Measurements from ENCODE around the gene CPNE2.
"Not testable (repeated sequence)": the region's sequence is repeated elsewhere in the genome, so short reads cannot be mapped to it uniquely, and the experiment has no call there.

Gene CPNE2

DNA sequence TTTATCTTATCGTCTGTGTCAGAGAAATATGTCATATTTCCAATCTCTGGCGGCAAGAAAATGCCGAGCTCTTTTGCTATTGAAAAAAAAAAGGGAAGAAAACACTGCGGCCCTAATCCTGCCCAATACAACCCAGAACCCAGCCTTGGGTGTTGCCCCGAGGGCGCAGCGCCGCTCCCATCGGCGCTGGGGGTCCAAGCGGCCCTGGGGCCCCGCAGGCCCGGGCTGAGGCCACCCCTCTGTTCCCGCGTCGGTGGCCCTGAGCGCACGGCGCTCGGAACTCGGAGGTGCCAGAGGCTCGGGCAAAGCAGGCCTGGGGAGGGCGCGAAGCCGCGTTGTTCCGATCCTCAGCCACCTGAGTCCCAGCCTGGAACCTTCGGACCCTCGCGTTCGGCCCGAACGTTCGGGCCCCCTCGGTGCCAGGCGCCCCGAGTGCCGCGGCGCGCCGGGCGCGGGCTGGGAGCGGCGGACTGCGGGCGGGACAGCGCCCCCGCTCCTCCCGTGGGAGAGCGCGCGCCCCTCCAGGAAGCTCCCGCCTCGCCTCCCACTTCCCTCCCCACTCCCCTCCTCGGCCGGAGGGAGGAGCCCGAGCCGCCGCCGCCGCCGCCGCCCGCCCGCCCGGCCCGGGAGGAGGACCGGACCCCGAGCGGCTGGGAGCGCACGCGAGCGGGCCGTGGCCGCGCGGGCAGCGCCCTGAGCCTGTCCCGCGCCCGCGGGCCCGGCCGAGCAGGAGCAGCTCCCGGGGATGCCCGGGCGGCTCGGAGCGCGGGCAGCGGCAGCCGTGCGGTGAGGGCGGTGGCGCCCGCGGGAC, at the start of gene CPNE2:
Gene CPNE2, plus strand, starts transcription at position 609 of the 811 bp plus-strand sequence. CDS start 18,160 bp downstream, outside the sequence.
- peak in 1 of 2 experiments; percentile 68 for DNase-seq

DNA sequence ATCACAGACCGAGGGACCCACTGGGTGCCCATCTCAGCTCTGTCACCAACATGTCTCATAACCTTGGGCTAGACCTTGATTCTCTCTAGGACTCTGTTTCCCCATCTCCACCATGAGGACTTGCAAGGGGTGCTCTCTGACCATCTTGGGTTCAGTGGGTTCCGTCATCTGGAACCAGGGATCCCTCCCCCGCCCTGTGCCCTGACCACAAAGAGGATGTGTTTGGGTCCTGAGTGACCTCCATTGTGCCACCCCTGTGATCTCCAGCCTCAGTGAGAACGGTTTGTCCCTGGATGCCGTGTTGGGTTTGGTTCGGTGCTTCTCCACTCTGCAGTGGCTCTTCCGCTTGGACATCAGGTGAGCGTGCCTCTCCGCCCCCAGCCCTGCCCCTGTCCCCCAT, 49.1 kb upstream of the CPNE2 start:
- no peak for DNase-seq

DNA sequence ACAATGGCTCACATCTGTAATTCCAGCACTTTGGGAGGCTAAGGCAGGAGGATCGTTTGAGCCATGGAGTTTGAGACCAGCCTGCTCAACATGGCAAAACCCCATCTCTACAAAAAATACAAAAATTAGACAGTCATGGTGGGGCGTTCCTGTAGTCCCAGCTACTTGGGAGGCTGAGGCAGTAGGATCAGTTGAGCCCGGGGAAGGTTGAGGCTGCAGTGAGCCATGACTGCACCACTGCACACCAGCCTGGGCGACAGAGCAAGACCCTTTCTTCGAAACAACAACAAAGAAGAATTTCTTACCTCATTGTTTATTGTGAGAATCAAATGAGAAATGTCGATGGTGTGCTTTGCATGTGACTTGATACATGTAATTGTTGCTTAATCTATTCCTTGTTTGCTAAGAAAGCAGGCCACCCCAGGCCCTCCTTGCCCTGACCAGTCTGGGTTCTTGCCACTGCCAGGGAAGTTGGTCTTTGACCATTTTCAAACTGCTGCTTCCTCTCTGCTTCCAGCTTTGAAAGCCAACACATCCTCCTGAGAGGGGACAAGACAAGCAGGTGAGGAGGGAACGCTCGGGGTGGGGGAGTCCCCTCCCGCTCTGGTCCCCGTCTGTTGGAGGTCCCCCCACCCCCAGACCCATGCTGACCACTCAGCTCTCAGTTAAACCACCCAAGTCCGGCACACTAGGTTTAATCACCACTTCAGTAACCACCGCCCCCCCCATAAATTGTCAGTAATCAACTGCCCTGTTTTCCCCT, 47.3 kb upstream of the CPNE2 start:
- no peak for DNase-seq

DNA sequence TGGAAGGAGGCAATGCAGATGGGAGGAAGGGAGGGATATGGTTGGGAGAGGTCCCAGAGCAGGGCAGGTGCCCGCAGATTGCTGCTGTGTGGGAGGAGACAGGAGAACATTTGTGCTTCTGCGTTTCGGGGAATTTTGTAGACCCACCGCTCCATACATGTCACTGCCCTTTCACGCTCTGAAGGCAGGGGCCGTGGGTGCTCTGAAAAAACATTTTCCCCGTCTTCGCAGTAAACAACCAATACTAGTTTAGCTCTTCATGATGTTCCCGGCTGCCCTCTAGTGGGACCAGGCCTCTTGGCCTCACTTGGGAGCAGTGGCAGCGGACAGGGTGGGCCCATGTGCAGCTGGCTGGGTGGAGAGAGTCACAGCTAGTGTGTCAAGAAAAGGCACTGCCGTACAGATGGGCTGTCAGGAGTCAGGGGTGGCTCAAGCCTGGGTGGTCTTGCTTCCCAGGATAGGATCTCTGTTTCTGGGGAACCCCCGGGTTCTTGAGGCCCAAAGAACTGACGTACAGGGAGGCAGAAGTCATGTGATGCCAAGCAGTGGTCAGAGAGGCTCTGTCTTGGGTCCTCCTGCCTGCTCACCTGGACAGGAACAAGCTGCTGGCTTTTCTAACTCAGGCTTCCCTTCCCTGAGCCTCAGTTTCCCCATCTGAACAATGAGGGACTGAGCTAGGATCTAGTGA, 46.5 kb upstream of the CPNE2 start:
- peak; percentile 36 to 62 for DNase-seq

DNA sequence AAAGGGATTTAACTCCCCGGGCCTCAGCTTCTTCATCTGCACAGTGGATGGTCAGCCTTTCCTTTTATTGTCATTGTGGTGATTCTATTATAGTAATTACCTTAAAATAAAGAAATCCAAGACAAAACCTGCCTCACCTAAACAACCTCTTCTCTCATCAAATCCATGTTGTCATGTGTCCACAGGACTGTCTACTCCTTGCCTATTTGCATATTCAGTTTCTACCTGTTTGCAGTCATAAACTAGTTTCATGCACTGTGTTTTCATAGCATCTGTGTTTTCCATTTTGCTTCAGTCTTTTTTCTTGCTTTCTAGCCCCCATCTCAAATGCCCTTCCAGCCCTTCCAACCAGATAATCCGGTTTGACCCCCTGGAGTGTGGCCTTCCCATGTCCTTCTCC, 44.3 kb upstream of the CPNE2 start:
- peak; percentile 20 to 34 for DNase-seq

DNA sequence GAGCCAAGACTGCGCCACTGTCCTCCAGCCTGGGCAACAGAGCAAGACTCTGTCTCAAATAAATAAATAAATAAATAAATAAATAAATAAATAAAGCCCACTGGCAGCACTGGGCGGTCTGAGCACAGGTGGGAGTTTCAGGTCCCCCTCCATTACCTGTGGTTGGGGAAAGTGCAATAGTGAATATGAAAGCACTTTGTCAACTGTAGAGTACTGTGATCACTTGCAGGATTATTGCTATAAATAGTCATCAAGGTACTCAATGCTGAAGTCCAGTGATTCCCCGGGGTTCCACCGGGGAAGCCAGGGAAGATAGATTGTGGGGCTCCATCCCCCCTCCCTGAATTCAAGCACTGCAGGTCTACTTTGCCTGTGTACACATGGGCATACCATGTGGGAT, 42.7 kb upstream of the CPNE2 start:
- DNase-seq = peak in 1 of 2 experiments; percentile 19

DNA sequence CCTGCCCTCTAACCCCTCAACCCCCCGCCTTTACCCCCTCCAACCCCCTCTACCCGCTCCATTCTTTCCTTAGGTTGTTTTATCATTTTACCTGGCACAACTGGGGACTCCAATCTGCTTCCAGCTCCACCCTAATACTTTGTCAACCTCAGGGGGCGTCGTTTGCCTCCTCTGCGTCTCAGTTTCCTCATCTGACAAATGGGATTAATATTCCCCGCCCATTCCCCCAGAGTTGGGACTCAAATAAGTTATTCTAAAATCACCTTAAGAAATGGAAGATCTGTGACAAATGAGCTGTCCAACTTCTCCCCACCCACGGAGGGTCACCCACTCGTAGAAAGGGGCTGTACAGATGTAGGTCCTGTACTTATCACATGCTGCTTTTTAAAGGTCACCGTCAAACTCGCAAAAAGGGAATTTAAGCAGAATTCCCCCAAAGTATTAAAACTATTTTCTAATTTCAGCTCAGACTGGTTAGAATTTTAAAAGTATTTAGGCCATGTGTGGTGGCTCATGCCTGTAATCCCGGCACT, 40.6 kb upstream of the CPNE2 start:
- DNase-seq = no peak

DNA sequence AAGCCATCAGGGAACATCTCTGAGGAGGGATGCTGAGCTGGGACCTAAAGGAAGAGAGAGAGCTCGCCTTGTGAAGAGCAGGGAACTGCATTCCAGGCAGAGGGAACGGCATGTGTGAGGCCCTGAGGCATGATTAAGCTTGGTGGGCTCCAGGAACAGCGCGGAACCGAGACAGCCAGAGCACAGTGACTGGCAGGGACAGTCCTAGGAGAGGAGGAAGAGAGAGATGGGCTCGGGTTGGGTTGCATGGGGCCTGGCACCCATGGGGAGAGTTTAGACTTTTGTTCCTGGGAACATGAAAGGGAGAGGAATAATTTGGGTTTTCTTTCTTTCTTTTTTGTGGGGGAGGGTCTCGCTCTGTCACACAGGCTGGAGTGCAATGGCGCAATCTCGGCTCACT, 39.2 kb upstream of the CPNE2 start:
- DNase-seq = no peak

DNA sequence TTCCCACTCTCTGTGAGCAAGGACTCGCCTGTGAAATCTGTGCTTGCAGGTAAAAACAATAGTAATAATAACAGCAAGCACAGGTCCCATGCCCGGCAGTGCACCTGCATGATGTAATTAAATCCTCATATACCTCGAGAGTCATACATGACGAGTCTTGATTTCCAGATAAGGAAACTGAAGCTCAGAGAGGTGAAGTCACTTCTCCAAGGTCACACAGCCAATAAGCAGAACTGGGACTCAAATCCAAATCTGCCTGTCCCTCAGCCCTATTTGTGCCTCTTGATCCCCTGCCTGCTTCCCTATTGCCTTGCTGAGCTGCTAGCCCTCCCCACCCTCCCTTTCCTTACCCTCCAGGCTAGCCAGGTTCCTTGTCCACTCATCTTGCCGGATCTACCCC, 38.0 kb upstream of the CPNE2 start:
- no peak for DNase-seq

DNA sequence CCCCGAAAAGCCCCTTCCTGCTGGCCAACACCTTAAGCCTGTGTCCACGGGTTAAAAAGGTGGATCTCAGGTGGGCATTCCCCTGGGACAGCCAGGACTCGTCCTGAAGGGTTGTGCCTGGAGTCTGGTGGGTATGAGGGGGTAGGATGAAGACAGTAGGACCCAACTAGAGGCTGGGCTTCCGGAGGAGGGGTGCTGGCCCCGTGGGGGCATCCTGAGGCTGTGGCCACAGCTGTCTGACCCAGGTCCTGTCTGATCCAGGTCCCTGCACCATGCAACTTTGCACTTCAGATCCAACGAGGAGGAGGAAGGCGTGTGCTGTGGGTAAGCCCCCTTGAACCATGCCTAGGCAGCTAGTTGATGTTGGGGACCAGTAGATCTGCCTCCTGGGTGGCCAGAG, 37.6 kb upstream of the CPNE2 start:
- no peak for DNase-seq

DNA sequence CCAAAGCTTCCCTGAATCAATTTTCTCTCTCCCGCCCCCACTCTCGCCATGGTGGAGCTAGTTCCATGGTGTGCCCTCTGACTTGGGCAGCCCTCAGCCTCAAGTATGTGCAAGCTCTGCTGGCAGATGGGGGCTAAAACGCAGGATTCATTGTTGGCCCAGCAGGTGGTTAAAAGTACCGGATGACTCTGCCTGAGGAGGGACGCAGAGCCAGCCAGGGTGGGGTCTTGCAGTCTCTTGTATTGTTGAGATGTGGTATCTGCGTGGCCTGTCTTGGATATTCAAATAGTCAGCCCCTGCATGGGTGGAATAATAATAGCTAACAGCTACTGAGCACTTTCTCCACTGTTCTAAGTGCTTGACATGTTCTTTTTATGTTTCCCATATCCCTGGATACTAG, 36.7 kb upstream of the CPNE2 start:
- DNase-seq = no peak

DNA sequence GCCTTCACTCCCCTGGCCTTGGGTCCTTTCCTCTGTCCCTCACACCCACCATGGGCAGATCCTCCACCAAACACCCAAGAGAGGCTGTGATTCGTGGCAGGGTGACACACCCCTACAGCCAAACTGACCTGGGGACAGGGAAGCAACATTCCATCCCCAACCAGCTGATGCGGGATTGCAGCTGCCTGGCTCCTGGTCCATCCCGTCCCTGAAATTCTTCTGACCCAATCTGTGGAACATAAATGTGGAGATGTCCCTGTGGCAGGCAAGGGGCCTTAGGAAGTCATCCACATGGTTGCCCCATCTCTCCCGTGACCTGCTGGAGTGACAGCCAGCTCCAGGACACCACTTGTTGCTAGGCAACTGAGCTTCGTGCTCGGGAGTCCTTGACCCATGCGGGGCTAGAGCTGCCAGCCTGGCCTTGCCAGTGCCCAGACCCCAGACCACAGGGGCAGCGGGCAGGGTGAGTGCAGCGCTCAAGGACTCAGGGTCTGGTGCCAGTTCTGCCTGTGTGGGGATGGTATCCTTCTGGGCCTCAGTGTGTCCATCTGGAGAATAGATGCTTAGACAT, 34.0 kb upstream of the CPNE2 start:
- DNase-seq = no peak

DNA sequence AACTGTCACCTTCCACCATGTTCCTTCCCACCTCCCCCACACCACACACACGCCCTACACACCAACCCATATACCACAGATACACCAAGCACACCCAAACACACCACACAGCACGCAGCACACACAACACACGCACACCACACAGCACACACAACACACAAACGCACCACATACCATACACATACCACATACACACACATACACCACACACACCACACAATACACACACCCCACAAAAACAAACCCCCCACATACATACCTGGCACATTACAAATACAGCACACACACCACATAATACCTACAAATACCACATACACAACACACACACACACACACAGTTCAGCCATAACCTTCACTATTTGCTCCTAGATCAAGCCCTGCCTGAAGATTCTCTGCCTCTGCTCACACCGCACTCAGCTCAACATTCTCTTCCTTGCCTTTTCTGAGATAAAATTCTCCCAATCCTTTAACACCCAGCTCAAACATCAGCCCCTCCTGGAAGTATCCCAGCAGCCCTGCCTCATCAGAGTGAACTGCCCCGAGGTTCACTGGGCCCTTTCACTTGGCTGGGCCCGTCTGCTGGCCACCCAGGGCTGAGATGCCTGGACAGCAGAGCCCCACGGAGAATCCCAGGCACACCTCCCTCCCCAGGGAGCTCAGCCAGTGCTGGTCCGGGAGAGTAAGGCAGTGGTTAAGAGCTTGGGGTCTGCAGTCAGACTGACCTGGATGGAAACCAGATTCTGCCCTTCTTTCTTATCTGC, 31.9 kb upstream of the CPNE2 start:
- no peak for DNase-seq

DNA sequence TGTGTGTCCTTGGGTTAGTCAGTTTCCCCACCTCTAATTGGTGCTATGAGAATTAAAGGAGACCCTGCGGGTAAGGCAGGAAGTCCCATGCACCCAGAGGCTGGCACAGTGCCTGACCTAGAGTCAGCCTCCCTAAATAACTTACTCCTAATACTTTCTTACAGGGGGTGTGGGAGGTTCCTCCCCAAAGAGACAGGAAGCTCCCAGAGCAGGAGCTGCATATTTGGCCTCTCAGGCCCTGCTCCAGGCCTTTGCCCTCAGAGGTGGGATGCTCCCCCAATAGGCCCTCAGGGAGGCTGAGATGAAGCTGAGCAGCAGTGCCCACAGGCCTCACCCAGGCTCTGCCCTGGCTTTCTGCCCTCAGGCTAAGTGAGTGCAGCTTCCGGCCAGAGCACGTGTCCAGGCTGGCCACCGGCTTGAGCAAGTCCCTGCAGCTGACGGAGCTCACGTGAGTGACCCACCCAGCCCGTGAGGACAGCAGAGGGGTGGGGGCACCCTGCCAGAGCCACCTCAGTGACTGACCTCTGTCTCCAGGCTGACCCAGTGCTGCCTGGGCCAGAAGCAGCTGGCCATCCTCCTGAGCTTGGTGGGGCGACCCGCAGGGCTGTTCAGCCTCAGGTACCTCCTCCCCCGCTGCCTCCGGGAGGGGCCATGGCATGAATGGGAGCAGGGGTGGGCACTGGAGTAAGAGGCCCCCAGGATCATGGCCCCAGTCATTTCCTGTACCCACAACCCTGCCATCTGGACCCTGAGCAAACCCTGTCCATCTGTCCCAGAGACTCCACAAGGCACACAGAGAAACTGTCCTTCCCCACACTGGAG, 31.1 kb upstream of the CPNE2 start:
- no peak for DNase-seq

DNA sequence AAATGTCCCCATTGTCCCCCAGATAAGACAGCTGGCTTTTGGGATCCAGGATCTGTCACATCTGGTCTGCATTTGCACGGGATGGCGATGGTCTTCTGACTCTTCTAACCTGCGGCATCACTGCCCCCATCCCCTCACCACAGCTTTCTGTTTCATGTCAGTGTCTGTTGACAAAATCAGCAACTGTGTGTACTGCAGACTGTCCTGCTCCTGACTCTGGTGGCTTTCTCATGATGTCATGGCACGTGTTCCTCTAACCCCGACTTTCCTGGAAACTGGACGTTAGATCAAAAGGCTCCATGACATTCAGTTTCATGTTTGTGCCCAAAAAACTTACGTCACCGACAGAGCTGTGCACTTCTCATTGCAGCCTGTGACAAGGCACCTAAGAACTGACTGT, 30.1 kb upstream of the CPNE2 start:
- DNase-seq = no peak

DNA sequence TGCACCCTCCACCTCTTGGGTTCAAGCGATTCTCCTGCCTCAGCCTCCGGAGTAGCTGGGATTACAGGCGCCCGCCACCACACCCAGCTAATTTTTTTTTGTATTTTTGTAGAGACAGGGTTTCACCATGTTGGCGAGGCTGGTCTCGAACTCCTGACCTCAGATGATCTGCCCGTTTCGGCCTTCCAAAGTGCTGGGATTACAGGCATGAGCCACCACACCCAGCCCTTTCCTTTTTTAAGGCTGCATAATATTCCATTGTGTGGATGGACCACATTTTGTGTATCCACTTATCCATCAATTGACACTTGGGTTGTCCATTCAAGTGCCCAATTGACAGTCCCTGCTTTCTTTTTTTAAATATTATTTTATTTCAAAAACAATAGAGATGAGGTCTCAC, 29.2 kb upstream of the CPNE2 start:
- not testable (repeated sequence) for DNase-seq

DNA sequence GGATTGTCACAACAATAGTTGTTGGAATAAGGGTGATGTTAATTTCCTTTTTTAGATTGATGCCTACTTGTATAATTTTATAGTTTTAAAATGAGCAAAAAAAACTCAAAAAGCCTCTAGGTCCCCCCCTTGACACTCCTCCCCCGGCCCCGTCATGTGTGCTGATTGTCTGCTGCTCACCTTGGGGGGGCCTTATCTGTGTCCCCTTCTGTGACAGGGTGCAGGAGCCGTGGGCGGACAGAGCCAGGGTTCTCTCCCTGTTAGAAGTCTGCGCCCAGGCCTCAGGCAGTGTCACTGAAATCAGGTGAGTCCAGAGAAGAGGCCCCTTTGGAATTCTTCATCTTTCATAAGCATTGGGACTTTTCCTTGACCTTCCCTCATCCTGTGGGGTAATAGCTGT, 27.4 kb upstream of the CPNE2 start:
- DNase-seq = no peak

DNA sequence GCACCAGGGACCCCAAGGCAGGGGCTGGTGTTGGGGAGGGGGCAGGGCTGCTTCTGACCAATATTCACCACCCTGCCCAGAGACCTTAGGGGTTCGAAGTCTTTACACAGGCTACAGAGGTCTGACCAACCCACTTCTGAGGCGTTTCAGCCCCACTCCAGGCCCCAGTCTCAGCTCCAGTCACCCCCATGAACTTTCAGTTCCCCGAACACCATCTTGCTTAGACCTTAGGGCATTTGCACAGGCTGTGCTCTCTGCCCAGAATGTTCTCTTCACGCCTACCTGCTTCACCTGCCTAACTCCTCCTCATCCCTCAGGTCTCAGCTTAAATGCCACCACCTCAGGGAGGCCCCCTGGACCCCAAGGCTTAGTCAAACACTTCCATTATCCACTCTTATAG, 25.8 kb upstream of the CPNE2 start:
- no peak for DNase-seq

DNA sequence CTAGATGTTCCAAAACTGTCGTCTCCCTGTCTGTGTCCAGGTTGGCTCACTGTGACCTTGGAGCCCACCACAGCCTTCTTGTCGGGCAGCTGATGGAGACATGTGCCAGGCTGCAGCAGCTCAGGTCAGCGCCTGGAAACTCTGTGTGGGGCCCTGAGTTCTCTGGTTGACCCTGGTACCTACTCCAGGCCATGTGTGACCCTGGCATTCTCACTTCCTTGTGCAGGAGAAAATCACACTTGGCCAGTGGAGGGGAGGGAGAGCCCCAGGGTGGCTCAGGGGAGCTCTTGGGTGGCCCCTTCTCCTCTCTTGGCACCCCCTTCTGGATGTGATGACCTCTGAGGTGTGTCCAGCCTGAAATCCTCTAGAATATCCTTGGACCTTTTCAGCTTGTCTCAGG, 25.0 kb upstream of the CPNE2 start:
- no peak for DNase-seq

DNA sequence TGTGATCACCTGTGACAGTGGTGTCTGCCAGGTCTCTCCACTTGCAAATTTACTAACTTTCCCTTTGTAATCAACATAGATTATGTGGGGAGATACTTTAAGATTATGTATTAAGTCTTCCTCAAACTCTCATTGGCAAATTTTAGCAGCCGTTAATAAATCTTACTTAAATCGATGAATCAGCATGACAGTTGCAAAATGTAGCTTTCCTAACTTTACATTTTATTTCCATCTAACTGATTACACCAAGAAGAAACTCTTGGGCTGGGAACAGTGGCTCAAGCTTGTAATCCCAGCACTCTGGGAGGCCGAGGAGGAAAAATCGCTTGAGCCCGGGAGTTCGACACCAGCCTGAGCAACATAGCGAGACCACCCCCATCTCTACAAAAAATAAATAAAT, 23.3 kb upstream of the CPNE2 start:
- DNase-seq = no peak

DNA sequence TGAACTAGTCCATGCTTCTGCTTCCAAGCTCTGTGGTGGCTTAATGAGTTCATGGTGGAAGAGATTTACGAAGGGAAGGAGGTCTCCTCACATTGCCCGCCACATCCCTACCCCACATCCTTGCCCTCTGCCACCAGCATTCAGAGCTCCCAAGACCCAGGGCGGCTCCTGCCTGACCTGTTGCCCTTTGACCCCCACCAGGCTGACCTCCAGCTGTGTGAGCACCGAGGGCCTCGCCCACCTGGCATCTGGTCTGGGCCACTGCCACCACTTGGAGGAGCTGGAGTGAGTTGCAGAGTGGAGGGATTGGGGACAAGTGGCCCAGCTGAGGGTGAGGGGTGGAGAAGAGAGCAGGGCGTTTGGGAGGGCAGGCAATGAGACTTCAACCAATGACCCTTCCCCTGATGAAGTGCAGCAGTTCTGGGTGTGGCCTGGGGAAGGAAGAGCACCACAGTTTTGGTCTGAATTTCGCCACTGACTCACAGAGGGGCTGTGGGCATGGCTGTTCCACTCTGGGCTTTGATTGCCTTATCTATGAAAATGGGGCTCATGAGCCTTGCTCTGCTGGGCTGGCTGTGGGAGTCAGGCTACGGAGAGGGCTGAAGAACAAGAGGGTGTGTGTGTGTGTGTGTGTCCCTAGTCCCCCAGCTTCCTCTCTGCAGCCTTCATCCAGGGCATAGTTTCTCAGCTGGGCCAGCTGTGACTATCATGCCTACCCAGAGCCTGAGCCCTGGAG, 22.6 kb upstream of the CPNE2 start:
- DNase-seq = no peak
